Measurements from ENCODE around the gene CHN1. TPM values are rescaled to one million over a fixed set of nuclear protein-coding genes. Genes with fewer than 3 reads are reported as not detected.
A peak's percentile ranks its signal among the peaks of the same experiment; 100 is the strongest.

CHN1 gene
- total and polyA plus RNA-seq, 2 experiments from 2014 or later, result 64.3 to 70.8 TPM

DNA sequence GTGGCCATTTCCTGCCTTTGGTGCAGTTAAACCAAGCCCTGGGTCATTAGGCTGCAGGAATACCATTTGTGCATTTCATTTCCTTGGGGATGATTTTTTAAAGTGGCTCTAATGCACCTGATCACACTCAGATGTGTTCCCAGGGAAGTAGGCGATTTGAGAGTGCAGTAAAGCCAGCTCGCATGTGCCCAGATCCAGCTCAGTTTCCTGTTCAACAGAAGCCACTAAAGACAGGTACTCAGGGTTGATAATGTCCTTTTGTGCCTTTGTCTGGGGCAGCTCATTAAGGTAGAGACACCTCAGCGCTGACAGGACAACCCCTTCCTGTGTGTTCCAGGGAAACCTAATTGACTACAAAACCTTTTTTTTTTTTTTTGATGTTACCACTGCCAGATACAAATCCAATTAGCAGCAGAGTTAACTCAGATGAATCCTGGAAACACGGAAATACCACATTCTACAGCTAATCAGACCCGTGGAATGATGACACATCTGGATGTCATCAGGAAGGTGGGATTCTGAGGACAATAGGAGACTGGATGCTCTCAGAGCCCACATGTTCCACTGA is 225.7 kb downstream of the CHN1 start:
- H3K4me3 ChIP-seq, result no peak overlapping the region
- H3K36me3 ChIP-seq, result no peaks in the 10 kb centered on the region
- DNase-seq (ENCODE audit: low read depth in 1 of 2, low spot score in 1 of 2), result no peak
- no peak overlapping the region for H3K27ac ChIP-seq
- H3K4me1 ChIP-seq (ENCODE audit: low read depth), result peaks cover 30% of the 10 kb centered on the region
- H3K27me3 ChIP-seq, result no peaks in the 10 kb centered on the region
- no peaks in the 10 kb centered on the region for H3K9me3 ChIP-seq (ENCODE audit: low read depth)
- TF ChIP-seq, protein P1, sequence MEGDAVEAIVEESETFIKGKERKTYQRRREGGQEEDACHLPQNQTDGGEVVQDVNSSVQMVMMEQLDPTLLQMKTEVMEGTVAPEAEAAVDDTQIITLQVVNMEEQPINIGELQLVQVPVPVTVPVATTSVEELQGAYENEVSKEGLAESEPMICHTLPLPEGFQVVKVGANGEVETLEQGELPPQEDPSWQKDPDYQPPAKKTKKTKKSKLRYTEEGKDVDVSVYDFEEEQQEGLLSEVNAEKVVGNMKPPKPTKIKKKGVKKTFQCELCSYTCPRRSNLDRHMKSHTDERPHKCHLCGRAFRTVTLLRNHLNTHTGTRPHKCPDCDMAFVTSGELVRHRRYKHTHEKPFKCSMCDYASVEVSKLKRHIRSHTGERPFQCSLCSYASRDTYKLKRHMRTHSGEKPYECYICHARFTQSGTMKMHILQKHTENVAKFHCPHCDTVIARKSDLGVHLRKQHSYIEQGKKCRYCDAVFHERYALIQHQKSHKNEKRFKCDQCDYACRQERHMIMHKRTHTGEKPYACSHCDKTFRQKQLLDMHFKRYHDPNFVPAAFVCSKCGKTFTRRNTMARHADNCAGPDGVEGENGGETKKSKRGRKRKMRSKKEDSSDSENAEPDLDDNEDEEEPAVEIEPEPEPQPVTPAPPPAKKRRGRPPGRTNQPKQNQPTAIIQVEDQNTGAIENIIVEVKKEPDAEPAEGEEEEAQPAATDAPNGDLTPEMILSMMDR (IDR thresholded peaks at IDR 0.05; ENCODE audit: low read depth, low read length), result no peak

DNA sequence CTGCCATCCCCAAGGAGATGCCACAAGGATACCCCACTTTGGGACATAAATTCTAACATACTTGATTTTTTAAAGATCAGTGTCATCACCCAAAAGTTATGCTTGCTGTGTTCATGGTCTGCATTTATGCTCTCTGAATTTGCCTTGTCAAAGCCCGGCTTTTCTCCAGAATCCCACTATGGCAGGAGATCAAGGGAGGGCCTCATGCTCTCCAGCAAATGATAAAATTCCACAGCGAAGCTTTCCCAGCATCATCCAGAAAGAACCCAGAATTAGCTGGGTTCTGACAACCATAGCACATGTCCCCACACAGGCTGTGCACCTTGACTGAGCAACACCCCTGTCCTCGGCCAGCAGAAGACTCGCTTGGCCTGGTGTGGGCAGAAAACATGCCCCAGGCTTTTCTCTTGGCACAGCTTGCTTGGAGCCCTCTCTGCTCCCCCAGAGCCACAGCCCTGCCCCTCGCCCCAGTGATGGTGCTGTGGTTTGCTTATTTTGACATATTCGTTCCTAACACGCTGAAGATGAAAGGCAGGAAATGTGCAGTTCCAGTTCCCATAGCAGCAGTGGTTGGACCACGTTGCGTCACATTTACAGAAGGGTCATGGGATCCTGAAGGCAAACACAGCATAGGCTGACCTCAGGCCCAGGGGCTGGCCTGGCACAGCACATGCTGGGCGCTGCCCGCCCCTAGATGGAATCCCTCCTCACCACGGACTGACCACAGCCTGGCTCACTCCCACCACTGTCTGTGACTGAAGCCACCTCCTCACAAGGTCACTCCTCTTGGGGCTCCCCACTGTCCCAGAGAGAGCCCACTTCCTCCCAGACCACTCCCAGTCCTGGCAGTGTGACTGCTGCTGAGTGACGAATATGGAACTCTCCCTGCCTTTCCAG is 226.8 kb downstream of the CHN1 start:
- TF ChIP-seq, protein P1 (IDR thresholded peaks at IDR 0.05; ENCODE audit: low read depth, low read length), result no peak
- Histone ChIP-seq H3K9me3 (ENCODE audit: low read depth) (no peaks in the 10 kb centered on the region), H3K27me3 (no peaks in the 10 kb centered on the region), H3K27ac (no peak overlapping the region), H3K4me1 (ENCODE audit: low read depth) (peaks cover 25% of the 10 kb centered on the region), H3K36me3 (no peaks in the 10 kb centered on the region), H3K4me3 (no peak overlapping the region)
- DNase-seq (ENCODE audit: low read depth in 1 of 2, low spot score in 1 of 2), result peak in 1 of 2 donors; percentile 99

GRCh38 chr2:174777347-174778084 is 227.7 kb downstream of the CHN1 start:
- H3K4me3 ChIP-seq, result no peak overlapping the region
- H3K4me1 ChIP-seq (ENCODE audit: low read depth), result peaks cover 33% of the 10 kb centered on the region
- DNase-seq (ENCODE audit: low read depth in 1 of 2, low spot score in 1 of 2), result no peak
- no peaks in the 10 kb centered on the region for H3K27me3 ChIP-seq
- H3K27ac ChIP-seq, result no peak overlapping the region
- no peaks in the 10 kb centered on the region for H3K36me3 ChIP-seq
- TF ChIP-seq, protein P1 (IDR thresholded peaks at IDR 0.05; ENCODE audit: low read depth, low read length), result no peak
- H3K9me3 ChIP-seq (ENCODE audit: low read depth), result no peaks in the 10 kb centered on the region

- Histone ChIP-seq H3K36me3 (no peaks in the 10 kb centered on the region), H3K27ac (no peak overlapping the region), H3K4me3 (no peak overlapping the region), H3K9me3 (ENCODE audit: low read depth) (no peaks in the 10 kb centered on the region), H3K27me3 (no peaks in the 10 kb centered on the region), H3K4me1 (ENCODE audit: low read depth) (peaks cover 42% of the 10 kb centered on the region)
- DNase-seq (ENCODE audit: low read depth in 1 of 2, low spot score in 1 of 2), result no peak
- TF ChIP-seq, protein P1 (IDR thresholded peaks at IDR 0.05; ENCODE audit: low read depth, low read length), result no peak
Measured at GRCh38 chr2:174776675-174777074, 228.5 kb downstream of the CHN1 start.

DNA sequence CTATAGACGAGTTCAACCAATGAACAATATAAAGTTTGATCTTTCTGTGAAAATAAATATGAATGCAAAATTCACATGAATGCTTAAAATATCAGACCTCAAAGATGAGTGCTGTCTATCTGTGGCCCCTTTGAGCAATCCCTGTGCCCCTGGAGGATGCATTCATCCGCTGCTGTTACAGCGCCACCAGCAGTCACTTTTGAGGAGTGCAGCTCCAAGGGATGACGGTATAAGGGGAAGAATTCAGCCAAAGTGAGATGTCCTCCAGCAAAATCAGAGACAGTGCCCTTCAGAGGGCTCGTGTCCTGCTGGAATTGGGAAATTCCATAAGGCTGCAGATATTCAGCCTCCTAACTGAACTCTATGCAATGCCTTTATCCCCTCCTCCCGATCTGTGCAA is 229.0 kb downstream of the CHN1 start:
- peaks cover 43% of the 10 kb centered on the region for H3K4me1 ChIP-seq (ENCODE audit: low read depth)
- no peak for DNase-seq (ENCODE audit: low read depth in 1 of 2, low spot score in 1 of 2)
- no peaks in the 10 kb centered on the region for H3K27me3 ChIP-seq
- TF ChIP-seq, protein P1 (IDR thresholded peaks at IDR 0.05; ENCODE audit: low read depth, low read length), result peak; percentile 36
- no peak overlapping the region for H3K4me3 ChIP-seq
- no peaks in the 10 kb centered on the region for H3K9me3 ChIP-seq (ENCODE audit: low read depth)
- no peak overlapping the region for H3K27ac ChIP-seq
- no peaks in the 10 kb centered on the region for H3K36me3 ChIP-seq

Measured in cardiac muscle cell (in vitro differentiated cells and primary cell).